Smooth muscle cell of bladder (primary cell): Measurements from ENCODE around the gene RPS6KA4. TPM values are rescaled to one million over a fixed set of nuclear protein-coding genes. Genes with fewer than 3 reads are reported as not detected.

Experiments
- total RNA-seq: library from RNA; depleted of rRNA; stranded (reverse); fragments of >200 nt; gene quantifications from 2 replicates; pipeline ENCODE4 v1.2.3, GENCODE V29; 2014

RPS6KA4 gene
- total RNA-seq, result 24.7 and 28.3 TPM in 2 replicates

GRCh38 chr11:64358907-64359711 lies at the start of gene RPS6KA4:
TSS of gene RPS6KA4 (plus strand) at chr11:64359162. CDS start at chr11:64359236, 74 bp downstream.

DNA sequence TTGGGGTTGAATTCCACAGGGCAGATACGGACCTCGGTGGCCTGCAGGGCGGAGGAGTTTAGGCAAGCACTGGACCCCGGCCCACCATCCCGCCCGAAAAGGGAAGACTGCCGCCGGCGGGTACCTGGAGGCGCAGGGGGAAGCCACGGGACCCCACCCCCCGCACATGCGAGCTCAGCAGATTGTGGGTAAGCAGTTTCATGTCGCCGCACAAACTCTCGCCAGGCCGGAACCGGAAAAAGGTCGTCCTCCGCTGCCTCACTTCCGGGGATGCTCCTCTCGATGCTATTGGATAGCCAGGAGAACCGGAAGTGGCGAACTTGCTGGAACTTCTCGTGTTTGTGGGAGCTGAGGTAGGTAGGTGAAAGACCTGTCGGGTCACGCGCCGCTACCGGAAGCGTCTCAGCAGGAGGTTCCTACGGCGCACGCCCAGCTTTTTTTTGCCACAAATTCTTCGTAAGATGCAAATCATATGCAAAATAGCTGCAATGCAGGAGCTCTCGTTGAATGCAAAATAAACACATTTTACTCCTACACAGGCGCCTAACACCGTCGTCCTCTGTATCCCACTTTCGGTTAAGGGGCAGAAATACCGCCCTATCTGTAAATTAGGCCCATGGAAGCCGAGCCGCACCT lies 41.5 kb upstream of the RPS6KA4 start, which contains the start of gene TRMT112:
TSS of gene TRMT112 (minus strand) at position 235 of the 636 bp plus-strand sequence. CDS start at position 202, 33 bp downstream.

DNA sequence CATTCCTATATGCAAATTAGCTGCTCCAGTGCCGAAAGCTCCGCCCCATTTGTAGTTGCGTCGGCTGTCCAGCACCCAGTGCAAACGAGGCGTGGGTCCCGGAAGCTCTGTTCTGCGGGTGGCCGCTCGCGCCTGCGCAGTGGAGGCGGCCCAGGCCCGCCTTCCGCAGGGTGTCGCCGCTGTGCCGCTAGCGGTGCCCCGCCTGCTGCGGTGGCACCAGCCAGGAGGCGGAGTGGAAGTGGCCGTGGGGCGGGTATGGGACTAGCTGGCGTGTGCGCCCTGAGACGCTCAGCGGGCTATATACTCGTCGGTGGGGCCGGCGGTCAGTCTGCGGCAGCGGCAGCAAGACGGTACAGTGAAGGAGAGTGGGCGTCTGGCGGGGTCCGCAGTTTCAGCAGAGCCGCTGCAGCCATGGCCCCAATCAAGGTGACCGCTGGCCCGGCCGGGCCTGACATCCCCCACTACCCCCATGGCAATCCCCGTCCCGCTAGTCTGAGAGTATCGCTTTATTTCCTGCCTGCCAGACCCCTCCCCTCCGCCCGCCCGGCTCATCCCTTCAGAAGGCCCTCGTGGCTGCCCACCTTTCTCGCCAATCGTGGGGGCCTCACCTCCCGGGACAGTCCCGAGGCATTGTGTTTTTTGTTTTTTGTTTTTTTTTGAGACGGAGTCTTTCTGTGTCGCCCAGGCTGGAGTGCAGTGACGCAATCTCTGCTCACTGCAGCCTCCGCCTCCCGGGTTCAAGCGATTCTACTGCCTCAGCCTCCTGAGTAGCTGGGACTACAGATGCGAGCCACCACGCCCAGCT lies 40.8 kb upstream of the RPS6KA4 start, which contains the start of gene PRDX5:
TSS of gene PRDX5 (plus strand) at position 161 of the 805 bp plus-strand sequence. CDS start at position 256, 95 bp downstream.

DNA sequence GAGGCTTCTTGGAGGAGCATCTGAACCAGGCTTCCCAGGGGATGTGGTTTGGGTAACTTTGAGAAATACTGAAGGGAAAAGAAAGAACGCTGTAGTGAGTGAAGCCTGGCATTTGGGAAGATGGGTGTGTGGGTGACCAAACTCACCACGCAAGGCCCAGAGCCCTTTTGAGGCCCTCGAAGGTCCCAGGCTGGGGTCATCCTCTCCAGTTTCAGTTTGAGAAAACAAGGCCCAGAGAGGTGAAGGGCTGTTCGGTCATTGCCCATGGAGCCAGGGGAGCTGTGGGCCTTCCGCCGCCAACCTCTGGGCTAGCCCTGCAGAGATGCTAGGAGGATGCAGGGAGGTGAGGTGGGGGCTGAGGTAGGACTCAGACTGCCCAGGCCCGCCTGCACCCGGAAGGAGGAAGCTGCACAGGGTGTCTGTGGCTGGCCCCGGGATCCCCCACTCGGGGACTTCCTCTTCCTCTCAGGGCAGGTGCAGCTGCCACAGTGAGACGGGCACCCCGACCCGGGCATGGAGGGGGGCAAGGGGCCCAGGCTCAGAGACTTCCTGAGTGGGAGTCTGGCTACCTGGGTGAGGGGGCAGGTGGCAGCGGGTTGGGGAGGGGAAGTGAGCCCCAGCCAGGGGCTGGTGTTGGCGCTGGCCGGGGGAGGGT lies 19.1 kb upstream of the RPS6KA4 start, which contains the start of gene CCDC88B:
TSS of gene CCDC88B (plus strand) at position 451 of the 655 bp plus-strand sequence. CDS start at position 514, 63 bp downstream.

Other genes with a start within 250 kb of the RPS6KA4 start
- gene MACROD1, start 193.0 kb upstream of the RPS6KA4 start, total RNA-seq, result 15.9 and 17.7 TPM in 2 replicates
- gene STIP1, start 173.0 kb upstream of the RPS6KA4 start, total RNA-seq, result 91.6 and 122 TPM in 2 replicates
- gene FERMT3, start 152.4 kb upstream of the RPS6KA4 start, total RNA-seq, result 1.4 and 2.0 TPM in 2 replicates
- gene TRPT1, start 133.0 kb upstream of the RPS6KA4 start, total RNA-seq, result 40.5 and 40.7 TPM in 2 replicates
- 48.2 and 52.0 TPM in 2 replicates for gene NUDT22, start 132.9 kb upstream of the RPS6KA4 start, total RNA-seq
- gene DNAJC4, start 128.6 kb upstream of the RPS6KA4 start, total RNA-seq, result 8.2 and 13.0 TPM in 2 replicates
- gene VEGFB, start 124.6 kb upstream of the RPS6KA4 start, total RNA-seq, result 13.1 and 24.4 TPM in 2 replicates
- gene FKBP2, start 118.1 kb upstream of the RPS6KA4 start, total RNA-seq, result 97.4 and 139 TPM in 2 replicates
- 115 and 130 TPM in 2 replicates for gene PPP1R14B, start 112.2 kb upstream of the RPS6KA4 start, total RNA-seq
- gene PLCB3, start 107.6 kb upstream of the RPS6KA4 start, total RNA-seq, result 23.8 and 31.5 TPM in 2 replicates
- gene BAD, start 74.5 kb upstream of the RPS6KA4 start, total RNA-seq, result 53.1 and 58.2 TPM in 2 replicates
- gene GPR137, start 73.3 kb upstream of the RPS6KA4 start, total RNA-seq, result 6.7 and 8.5 TPM in 2 replicates
- not detected in 2 replicates for gene KCNK4, start 67.9 kb upstream of the RPS6KA4 start, total RNA-seq
- not detected in 2 replicates for gene CATSPERZ, start 58.8 kb upstream of the RPS6KA4 start, total RNA-seq
- gene ESRRA, start 53.6 kb upstream of the RPS6KA4 start, total RNA-seq, result 22.3 and 26.5 TPM in 2 replicates
- 240 and 298 TPM in 2 replicates for gene TRMT112, start 41.6 kb upstream of the RPS6KA4 start, total RNA-seq
- gene PRDX5, start 41.0 kb upstream of the RPS6KA4 start, total RNA-seq, result 402 and 434 TPM in 2 replicates
- gene CCDC88B, start 19.0 kb upstream of the RPS6KA4 start, total RNA-seq, result 1.6 and 1.7 TPM in 2 replicates
- gene SLC22A11, start 196.8 kb downstream of the RPS6KA4 start, total RNA-seq, result not detected in 2 replicates
- gene SLC22A12, start 232.1 kb downstream of the RPS6KA4 start, total RNA-seq, result not detected in 2 replicates